HL-60 (cell line): ENCODE data around the gene RFX1.
A peak's percentile ranks its signal among the peaks of the same experiment; 100 is the strongest.

Source experiments
- GABPA ChIP-seq: IDR thresholded peaks from 2 replicates; pipeline ENCODE4 v1.6.1; 2012; ENCODE audit warnings: low read depth
- POLR2AphosphoS5 ChIP-seq: IDR thresholded peaks from 2 replicates; pipeline ENCODE4 v1.6.1; 2012; ENCODE audit warnings: low read depth
- SPI1 ChIP-seq: IDR thresholded peaks from 2 replicates; pipeline ENCODE4 v1.6.1; 2012; ENCODE audit warnings: low read depth, mild to moderate bottlenecking, borderline replicate concordance
- TF ChIP-seq, protein P1 (sequence below): IDR thresholded peaks from one replicate; pipeline ENCODE4 v1.5.1; 2011; ENCODE audit warnings: low read length, control low read depth, inconsistent platforms; ENCODE audit not compliant: insufficient read depth
- TF ChIP-seq, protein P2 (sequence below): IDR thresholded peaks from 2 replicates; pipeline ENCODE4 v1.6.1; 2012; ENCODE audit warnings: low read depth; ENCODE audit not compliant: insufficient replicate concordance

DNA sequence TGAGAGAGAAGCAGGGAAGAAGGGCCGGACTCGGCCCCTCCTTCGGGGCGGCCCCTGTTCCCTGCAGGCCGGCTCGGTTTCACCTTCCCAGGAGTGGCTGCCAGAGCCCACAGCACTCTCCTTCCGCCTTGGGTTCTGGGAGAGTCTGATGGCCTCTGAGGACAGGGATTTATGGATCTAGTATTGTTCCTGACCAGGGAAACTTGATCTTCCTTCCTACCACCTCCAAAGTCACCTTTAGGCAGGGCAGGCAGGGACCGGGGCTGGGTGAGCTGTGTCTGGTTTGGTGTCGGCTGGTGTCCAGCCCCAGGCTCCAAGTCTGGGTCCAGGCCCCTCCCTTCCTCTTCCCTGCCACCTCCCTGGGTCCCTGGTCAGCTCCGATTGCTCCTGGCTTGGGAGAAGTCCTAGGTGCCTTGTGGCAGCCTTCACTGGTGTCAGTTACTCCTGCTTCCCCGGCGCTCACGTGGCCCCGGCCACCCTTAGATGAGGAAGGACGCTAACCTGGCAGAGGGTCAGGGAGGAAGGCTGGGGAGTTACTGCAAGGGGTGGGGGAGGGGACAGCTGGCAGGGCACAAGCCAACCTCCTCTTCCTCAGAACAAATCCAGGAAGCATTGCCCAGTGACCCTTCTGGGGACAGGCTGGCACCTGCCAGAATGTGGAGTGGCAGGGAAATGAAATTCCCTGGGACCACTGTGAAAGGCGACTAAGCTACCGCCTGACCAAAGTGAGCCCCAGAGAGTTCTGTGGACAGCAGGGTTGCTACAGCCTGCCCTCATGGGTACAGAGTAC, 18.8 kb downstream of the RFX1 start:
- TF ChIP-seq, protein P1, sequence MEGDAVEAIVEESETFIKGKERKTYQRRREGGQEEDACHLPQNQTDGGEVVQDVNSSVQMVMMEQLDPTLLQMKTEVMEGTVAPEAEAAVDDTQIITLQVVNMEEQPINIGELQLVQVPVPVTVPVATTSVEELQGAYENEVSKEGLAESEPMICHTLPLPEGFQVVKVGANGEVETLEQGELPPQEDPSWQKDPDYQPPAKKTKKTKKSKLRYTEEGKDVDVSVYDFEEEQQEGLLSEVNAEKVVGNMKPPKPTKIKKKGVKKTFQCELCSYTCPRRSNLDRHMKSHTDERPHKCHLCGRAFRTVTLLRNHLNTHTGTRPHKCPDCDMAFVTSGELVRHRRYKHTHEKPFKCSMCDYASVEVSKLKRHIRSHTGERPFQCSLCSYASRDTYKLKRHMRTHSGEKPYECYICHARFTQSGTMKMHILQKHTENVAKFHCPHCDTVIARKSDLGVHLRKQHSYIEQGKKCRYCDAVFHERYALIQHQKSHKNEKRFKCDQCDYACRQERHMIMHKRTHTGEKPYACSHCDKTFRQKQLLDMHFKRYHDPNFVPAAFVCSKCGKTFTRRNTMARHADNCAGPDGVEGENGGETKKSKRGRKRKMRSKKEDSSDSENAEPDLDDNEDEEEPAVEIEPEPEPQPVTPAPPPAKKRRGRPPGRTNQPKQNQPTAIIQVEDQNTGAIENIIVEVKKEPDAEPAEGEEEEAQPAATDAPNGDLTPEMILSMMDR, result no peak
- TF ChIP-seq, protein P2, sequence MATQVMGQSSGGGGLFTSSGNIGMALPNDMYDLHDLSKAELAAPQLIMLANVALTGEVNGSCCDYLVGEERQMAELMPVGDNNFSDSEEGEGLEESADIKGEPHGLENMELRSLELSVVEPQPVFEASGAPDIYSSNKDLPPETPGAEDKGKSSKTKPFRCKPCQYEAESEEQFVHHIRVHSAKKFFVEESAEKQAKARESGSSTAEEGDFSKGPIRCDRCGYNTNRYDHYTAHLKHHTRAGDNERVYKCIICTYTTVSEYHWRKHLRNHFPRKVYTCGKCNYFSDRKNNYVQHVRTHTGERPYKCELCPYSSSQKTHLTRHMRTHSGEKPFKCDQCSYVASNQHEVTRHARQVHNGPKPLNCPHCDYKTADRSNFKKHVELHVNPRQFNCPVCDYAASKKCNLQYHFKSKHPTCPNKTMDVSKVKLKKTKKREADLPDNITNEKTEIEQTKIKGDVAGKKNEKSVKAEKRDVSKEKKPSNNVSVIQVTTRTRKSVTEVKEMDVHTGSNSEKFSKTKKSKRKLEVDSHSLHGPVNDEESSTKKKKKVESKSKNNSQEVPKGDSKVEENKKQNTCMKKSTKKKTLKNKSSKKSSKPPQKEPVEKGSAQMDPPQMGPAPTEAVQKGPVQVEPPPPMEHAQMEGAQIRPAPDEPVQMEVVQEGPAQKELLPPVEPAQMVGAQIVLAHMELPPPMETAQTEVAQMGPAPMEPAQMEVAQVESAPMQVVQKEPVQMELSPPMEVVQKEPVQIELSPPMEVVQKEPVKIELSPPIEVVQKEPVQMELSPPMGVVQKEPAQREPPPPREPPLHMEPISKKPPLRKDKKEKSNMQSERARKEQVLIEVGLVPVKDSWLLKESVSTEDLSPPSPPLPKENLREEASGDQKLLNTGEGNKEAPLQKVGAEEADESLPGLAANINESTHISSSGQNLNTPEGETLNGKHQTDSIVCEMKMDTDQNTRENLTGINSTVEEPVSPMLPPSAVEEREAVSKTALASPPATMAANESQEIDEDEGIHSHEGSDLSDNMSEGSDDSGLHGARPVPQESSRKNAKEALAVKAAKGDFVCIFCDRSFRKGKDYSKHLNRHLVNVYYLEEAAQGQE, result no peak
- TF ChIP-seq GABPA, result no peak
- TF ChIP-seq POLR2AphosphoS5, result peak; percentile 68; the same call in 1 of the 2 replicates
- peak; percentile 8; the same call in 1 of the 2 replicates for TF ChIP-seq SPI1
